SK-N-SH (cell line): Measurements from ENCODE around the gene ACTR3. TPM values are rescaled to one million over a fixed set of nuclear protein-coding genes. Genes with fewer than 3 reads are reported as not detected.

ENCODE experiments used
- CTCF ChIA-PET: fragments of 300-600, 350-600 bp; formaldehyde crosslinking; extraction: SDS; loops from one replicate; lab custom pipeline; 2021; lab: Yijun Ruan, JAX
- POLR2A ChIA-PET: fragments of 350-600 bp; sonication (Branson Sonifier 250); formaldehyde crosslinking; extraction: SDS; loops from one replicate; lab custom pipeline; 2020; ENCODE audit warnings: antibody characterized with exemption, inconsistent platforms; lab: Yijun Ruan, JAX
- DNase-seq: peaks from one replicate; pipeline ENCODE4 v3.0.0; 2012
- H2AFZ ChIP-seq: fragments of 200-600 bp; sonication (generic); 2 replicates; pipeline ENCODE4 v1.8.1; 2016; ENCODE audit warnings: antibody characterized with exemption, mild to moderate bottlenecking, low read depth
- H3F3A ChIP-seq: fragments of 200-600 bp; sonication (generic); replicated peaks from 2 replicates; pipeline ENCODE3; 2016; ENCODE audit warnings: antibody characterized with exemption, mild to moderate bottlenecking; ENCODE audit not compliant: insufficient read depth
- H3K27ac ChIP-seq, 2 experiments: fragments of 200-500 bp in 1 of 2; fragments of 200-600 bp in 1 of 2; sonication (Bioruptor generic) in 1 of 2; sonication (generic), shearing (Covaris generic) in 1 of 2; 2 replicates each; pipeline versions ENCODE4 v1.5.1 to v1.6.1; 2014 to 2016; ENCODE audit warnings: low read depth in 2 of 2, inconsistent platforms in 1 of 2, low read length in 1 of 2, mild to moderate bottlenecking in 1 of 2, mixed read lengths in 1 of 2
- H3K27me3 ChIP-seq: fragments of 200-600 bp; sonication (generic), shearing (Covaris generic); 2 replicates; pipeline ENCODE4 v1.6.1; 2016; ENCODE audit warnings: mixed run types; ENCODE audit not compliant: insufficient read depth
- H3K36me3 ChIP-seq, 2 experiments: fragments of 200-500 bp in 1 of 2; fragments of 200-600 bp in 1 of 2; sonication (Bioruptor generic) in 1 of 2; sonication (generic) in 1 of 2; replicated peaks in 1 of 2; 2 replicates each; pipeline versions ENCODE3 to v1.5.1; 2014 to 2016; ENCODE audit warnings: low read length in 1 of 2, mild to moderate bottlenecking in 1 of 2; ENCODE audit not compliant: insufficient read depth in 2 of 2, control insufficient read depth in 1 of 2
- H3K4me1 ChIP-seq, 2 experiments: fragments of 200-500 bp in 1 of 2; fragments of 200-600 bp in 1 of 2; sonication (Bioruptor generic) in 1 of 2; sonication (generic), shearing (Covaris generic) in 1 of 2; 2 replicates each; pipeline versions ENCODE4 v1.5.1 to v1.6.1; 2014 to 2016; ENCODE audit warnings: low read depth in 1 of 2, low read length in 1 of 2, mixed run types in 1 of 2; ENCODE audit not compliant: insufficient read depth in 2 of 2, control insufficient read depth in 1 of 2
- H3K4me2 ChIP-seq: fragments of 200-600 bp; sonication (generic), shearing (Covaris generic); 2 replicates; pipeline ENCODE4 v1.6.1; 2017; ENCODE audit warnings: mixed run types
- H3K4me3 ChIP-seq, 2 experiments: fragments of 200-500 bp in 1 of 2; fragments of 200-600 bp in 1 of 2; sonication (Bioruptor generic) in 1 of 2; sonication (generic), shearing (Covaris generic) in 1 of 2; 2 replicates each; pipeline versions ENCODE4 v1.5.1 to v1.8.1; 2014 to 2016; ENCODE audit warnings: low read depth in 2 of 2, inconsistent platforms in 1 of 2, low read length in 1 of 2, mild to moderate bottlenecking in 1 of 2, mixed read lengths in 1 of 2, moderate library complexity in 1 of 2
- H3K79me2 ChIP-seq: fragments of 200-600 bp; sonication (generic); 2 replicates; pipeline ENCODE4 v1.8.1; 2017; ENCODE audit warnings: mild to moderate bottlenecking; ENCODE audit not compliant: insufficient read depth
- H3K9ac ChIP-seq: fragments of 200-600 bp; sonication (generic); 2 replicates; pipeline ENCODE4 v1.6.1; 2017; ENCODE audit warnings: mixed run types
- H3K9me2 ChIP-seq: fragments of 200-600 bp; sonication (generic); 2 replicates; pipeline ENCODE4 v1.6.1; 2017; ENCODE audit warnings: mixed run types
- H3K9me3 ChIP-seq: fragments of 200-600 bp; sonication (generic); 2 replicates; pipeline ENCODE4 v1.6.1; 2017; ENCODE audit warnings: mixed run types, mild to moderate bottlenecking, moderate library complexity
- H4K20me1 ChIP-seq: fragments of 200-600 bp; sonication (generic); 2 replicates; pipeline ENCODE4 v1.6.1; 2017; ENCODE audit warnings: mild to moderate bottlenecking, mixed run types; ENCODE audit not compliant: insufficient read depth
- EP300 ChIP-seq, 2 experiments: IDR thresholded peaks; 2 replicates each; pipeline versions ENCODE4 v1.4.0 to v1.6.1; 2012; ENCODE audit warnings: borderline replicate concordance in 1 of 2, low read depth in 1 of 2, low read length in 1 of 2
- EZH2phosphoT487 ChIP-seq: fragments of 200-600 bp; sonication (generic); IDR thresholded peaks from 2 replicates; pipeline ENCODE4 v1.6.1; 2017; ENCODE audit warnings: low read depth, mixed run types, mild to moderate bottlenecking, antibody characterized with exemption, moderate library complexity, borderline replicate concordance
- MEF2A ChIP-seq: IDR thresholded peaks from 2 replicates; pipeline ENCODE4 v1.4.0; 2012; ENCODE audit warnings: low read depth, borderline replicate concordance
- NFIC ChIP-seq: IDR thresholded peaks from 2 replicates; pipeline ENCODE4 v1.4.0; 2012; ENCODE audit warnings: borderline replicate concordance
- NRF1 ChIP-seq: IDR thresholded peaks from 2 replicates; pipeline ENCODE4 v1.6.1; 2012; ENCODE audit warnings: low read depth, mild to moderate bottlenecking, low read length
- POLR2AphosphoS5 ChIP-seq: IDR thresholded peaks from 2 replicates; pipeline ENCODE4 v1.6.1; 2012; ENCODE audit warnings: low read depth, low read length
- RCOR1 ChIP-seq: fragments of 150-350 bp; IDR thresholded peaks from 2 replicates; pipeline ENCODE4 v1.6.1; 2017; ENCODE audit warnings: antibody characterized with exemption, low read length
- REST ChIP-seq: IDR thresholded peaks from 2 replicates; pipeline ENCODE4 v1.6.1; 2012; ENCODE audit warnings: mild to moderate bottlenecking, low read depth, low read length, moderate library complexity
- RFX5 ChIP-seq: IDR thresholded peaks from 2 replicates; pipeline ENCODE4 v1.6.1; 2012; ENCODE audit warnings: mild to moderate bottlenecking, improper control_type of control experiment, low read length
- WGBS: methylation state at CpG from one replicate; pipeline ENCODE4 v1.1.6; 2017; ENCODE audit warnings: low lambda C conversion rate; 5-methylcytosine and 5-hydroxymethylcytosine counted together
- polyA plus RNA-seq, 3 experiments: library from polyadenylated mRNA; depleted of rRNA; stranded (reverse); fragments of >200 nt; gene quantifications; 2 replicates each; pipeline ENCODE4 v1.2.3, GENCODE V29; 2012
- TF ChIP-seq, protein P1 (sequence below): fragments of 200-600 bp; sonication (generic); IDR thresholded peaks from 2 replicates; pipeline ENCODE4 v1.6.1; 2017; ENCODE audit warnings: antibody characterized with exemption, mild to moderate bottlenecking, moderate library complexity
- TF ChIP-seq, protein P2 (sequence below): IDR thresholded peaks from 2 replicates; pipeline ENCODE4 v1.4.0; 2012; ENCODE audit warnings: low read depth, borderline replicate concordance
- TF ChIP-seq, protein P3 (sequence below): fragments of 150-350 bp; IDR thresholded peaks from 2 replicates; pipeline ENCODE4 v1.6.1; 2017; ENCODE audit warnings: antibody characterized with exemption, low read length, low read depth, borderline replicate concordance

The ACTR3 gene
- polyA plus RNA-seq, 1 of the 3 experiments (the other 2 are of a cell fraction), result 90.8 TPM

DNA sequence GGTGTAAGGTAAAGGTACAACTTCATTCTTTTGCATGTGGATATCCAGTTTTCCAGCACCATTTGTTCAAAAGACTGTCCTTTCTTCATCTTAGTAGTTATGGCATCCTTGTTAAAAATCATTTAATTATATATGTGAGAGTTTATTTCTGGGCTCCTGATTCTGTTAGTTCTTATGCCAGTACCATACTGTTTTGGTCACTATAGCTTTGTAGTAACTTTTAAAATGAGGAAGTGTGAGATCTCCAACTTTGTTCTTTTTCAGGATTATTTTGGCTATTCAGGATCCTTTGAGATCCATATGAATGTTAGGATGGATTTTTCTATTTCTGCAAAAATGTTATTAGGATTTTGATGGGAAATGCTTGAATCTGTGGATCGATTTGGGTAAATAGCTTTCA lies 16.8 kb downstream of the ACTR3 start (continued):
- TF ChIP-seq REST, result no peak
- TF ChIP-seq, protein P1, sequence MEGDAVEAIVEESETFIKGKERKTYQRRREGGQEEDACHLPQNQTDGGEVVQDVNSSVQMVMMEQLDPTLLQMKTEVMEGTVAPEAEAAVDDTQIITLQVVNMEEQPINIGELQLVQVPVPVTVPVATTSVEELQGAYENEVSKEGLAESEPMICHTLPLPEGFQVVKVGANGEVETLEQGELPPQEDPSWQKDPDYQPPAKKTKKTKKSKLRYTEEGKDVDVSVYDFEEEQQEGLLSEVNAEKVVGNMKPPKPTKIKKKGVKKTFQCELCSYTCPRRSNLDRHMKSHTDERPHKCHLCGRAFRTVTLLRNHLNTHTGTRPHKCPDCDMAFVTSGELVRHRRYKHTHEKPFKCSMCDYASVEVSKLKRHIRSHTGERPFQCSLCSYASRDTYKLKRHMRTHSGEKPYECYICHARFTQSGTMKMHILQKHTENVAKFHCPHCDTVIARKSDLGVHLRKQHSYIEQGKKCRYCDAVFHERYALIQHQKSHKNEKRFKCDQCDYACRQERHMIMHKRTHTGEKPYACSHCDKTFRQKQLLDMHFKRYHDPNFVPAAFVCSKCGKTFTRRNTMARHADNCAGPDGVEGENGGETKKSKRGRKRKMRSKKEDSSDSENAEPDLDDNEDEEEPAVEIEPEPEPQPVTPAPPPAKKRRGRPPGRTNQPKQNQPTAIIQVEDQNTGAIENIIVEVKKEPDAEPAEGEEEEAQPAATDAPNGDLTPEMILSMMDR, result no peak
- no peak for TF ChIP-seq EP300 (IDR thresholded peaks at IDR 0.05; ENCODE audit: borderline replicate concordance in 1 of 2, low read depth in 1 of 2, low read length in 1 of 2)
- no peak for TF ChIP-seq NRF1

DNA sequence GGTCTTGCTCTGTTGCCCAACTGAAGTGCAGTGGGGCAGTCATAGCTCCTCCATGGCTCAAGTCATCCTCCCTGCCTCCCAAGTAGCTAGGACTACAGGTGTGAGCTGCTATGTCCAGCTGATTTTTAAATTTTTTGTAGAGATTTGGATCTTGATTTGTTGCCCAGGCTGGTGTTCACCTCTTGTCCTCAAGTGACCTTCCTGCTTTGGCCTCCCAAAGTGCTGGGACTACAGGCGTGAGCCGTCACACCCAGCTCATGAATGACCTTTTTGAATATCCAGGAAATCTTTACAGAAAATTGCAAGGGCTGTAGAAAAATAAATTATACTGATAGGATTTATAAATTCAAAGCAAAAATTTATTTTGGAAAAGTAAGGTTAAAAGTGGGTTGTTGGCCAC lies 17.4 kb downstream of the ACTR3 start:
- ChIA-PET CTCF (no interaction called here), POLR2A (no interaction called here)
- Histone ChIP-seq H3F3A (peaks cover 3% of the 10 kb centered on the region), H3K4me1 (no peaks in the 10 kb centered on the region), H3K9me3 (peaks cover 9% of the 10 kb centered on the region; the same call in 1 of the 2 replicates), H3K4me3 (no peak overlapping the region), H3K9ac (no peak overlapping the region), H3K9me2 (no peaks in the 10 kb centered on the region), H2AFZ (no peak overlapping the region), H3K36me3 (peaks cover 0 to 16% of the 10 kb centered on the region in 2 experiments), H3K27me3 (no peaks in the 10 kb centered on the region), H4K20me1 (peaks cover 98% of the 10 kb centered on the region), H3K4me2 (no peak overlapping the region), H3K79me2 (peaks cover 100% of the 10 kb centered on the region), H3K27ac (no peak overlapping the region)
- no peak for DNase-seq
- no peak for TF ChIP-seq RCOR1
- no peak for TF ChIP-seq MEF2A
- no peak for TF ChIP-seq POLR2AphosphoS5
- TF ChIP-seq NFIC, result no peak
- TF ChIP-seq RFX5, result no peak
- TF ChIP-seq, protein P2, sequence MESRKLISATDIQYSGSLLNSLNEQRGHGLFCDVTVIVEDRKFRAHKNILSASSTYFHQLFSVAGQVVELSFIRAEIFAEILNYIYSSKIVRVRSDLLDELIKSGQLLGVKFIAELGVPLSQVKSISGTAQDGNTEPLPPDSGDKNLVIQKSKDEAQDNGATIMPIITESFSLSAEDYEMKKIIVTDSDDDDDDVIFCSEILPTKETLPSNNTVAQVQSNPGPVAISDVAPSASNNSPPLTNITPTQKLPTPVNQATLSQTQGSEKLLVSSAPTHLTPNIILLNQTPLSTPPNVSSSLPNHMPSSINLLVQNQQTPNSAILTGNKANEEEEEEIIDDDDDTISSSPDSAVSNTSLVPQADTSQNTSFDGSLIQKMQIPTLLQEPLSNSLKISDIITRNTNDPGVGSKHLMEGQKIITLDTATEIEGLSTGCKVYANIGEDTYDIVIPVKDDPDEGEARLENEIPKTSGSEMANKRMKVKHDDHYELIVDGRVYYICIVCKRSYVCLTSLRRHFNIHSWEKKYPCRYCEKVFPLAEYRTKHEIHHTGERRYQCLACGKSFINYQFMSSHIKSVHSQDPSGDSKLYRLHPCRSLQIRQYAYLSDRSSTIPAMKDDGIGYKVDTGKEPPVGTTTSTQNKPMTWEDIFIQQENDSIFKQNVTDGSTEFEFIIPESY, result no peak
- TF ChIP-seq EZH2phosphoT487, result no peak
- TF ChIP-seq, protein P3, sequence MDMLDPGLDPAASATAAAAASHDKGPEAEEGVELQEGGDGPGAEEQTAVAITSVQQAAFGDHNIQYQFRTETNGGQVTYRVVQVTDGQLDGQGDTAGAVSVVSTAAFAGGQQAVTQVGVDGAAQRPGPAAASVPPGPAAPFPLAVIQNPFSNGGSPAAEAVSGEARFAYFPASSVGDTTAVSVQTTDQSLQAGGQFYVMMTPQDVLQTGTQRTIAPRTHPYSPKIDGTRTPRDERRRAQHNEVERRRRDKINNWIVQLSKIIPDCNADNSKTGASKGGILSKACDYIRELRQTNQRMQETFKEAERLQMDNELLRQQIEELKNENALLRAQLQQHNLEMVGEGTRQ, result no peak
- WGBS, result 94% methylated on average over 2 of the region's 2 CpGs
